Stimulated activated CD4-positive, alpha-beta T cell treated with anti-CD3 and anti-CD28 coated beads, TNF-alpha, amount 100 ng/mL, for 1 hour (primary cell): ENCODE data around the gene MAP3K8.
"Not testable (repeated sequence)": the region's sequence is repeated elsewhere in the genome, so short reads cannot be mapped to it uniquely, and the experiment has no call there.

Experiments
- DNase-seq, 3 donors: peaks; one replicate each; pipeline ENCODE4 v3.0.0-alpha.2; 2020; ENCODE audit warnings: low read depth in 3 of 3, low spot score in 1 of 3

MAP3K8 gene

GRCh38 chr10:30447125-30447799 is 13.3 kb downstream of the MAP3K8 start:
- DNase-seq, result no peak

- no peak for DNase-seq
These were observed 14.1 kb downstream of the MAP3K8 start for GRCh38 chr10:30448092-30448491.

- no peak for DNase-seq
These were observed 20.0 kb downstream of the MAP3K8 start for GRCh38 chr10:30453764-30454527.

GRCh38 chr10:30454744-30455510 is 20.9 kb downstream of the MAP3K8 start:
- no peak for DNase-seq

- DNase-seq, result no peak
These were observed 21.8 kb downstream of the MAP3K8 start for GRCh38 chr10:30455816-30456215.

- no peak for DNase-seq
These were observed 22.3 kb downstream of the MAP3K8 start for GRCh38 chr10:30456266-30456665.

GRCh38 chr10:30459283-30459682 is 25.3 kb downstream of the MAP3K8 start:
- no peak for DNase-seq

- DNase-seq, result no peak
These were observed 26.1 kb downstream of the MAP3K8 start for GRCh38 chr10:30460121-30460520.

- no peak for DNase-seq
These were observed 28.5 kb downstream of the MAP3K8 start for GRCh38 chr10:30462513-30462912.

- no peak for DNase-seq
These were observed 30.0 kb downstream of the MAP3K8 start for GRCh38 chr10:30463944-30464451.

- DNase-seq, result no peak
These were observed 30.7 kb downstream of the MAP3K8 start for GRCh38 chr10:30464675-30465074.

GRCh38 chr10:30466445-30466844 is 32.5 kb downstream of the MAP3K8 start:
- DNase-seq, result no peak

GRCh38 chr10:30467651-30468338 is 33.8 kb downstream of the MAP3K8 start:
- no peak for DNase-seq

- DNase-seq, result no peak
These were observed 38.6 kb downstream of the MAP3K8 start for GRCh38 chr10:30472414-30473155.

- DNase-seq, result not testable (repeated sequence)
These were observed 41.5 kb downstream of the MAP3K8 start for GRCh38 chr10:30475515-30475914.

GRCh38 chr10:30476511-30477155 is 42.6 kb downstream of the MAP3K8 start:
- no peak for DNase-seq

- not testable (repeated sequence) for DNase-seq
These were observed 45.5 kb downstream of the MAP3K8 start for GRCh38 chr10:30479513-30479912.

GRCh38 chr10:30481603-30482002 is 47.6 kb downstream of the MAP3K8 start:
- DNase-seq, result no peak

- DNase-seq, result no peak
These were observed 54.3 kb downstream of the MAP3K8 start for GRCh38 chr10:30488316-30488715.

GRCh38 chr10:30489346-30489745 is 55.4 kb downstream of the MAP3K8 start:
- DNase-seq, result no peak
